K562 (cell line): ENCODE data around the gene RPS28. TPM values are rescaled to one million over a fixed set of nuclear protein-coding genes. Genes with fewer than 3 reads are reported as not detected.

Experiments used
- CAMTA2 ChIP-seq: fragments of 250-450 bp; sonication (Bioruptor Pico); conservative IDR thresholded peaks from 2 replicates; pipeline ENCODE4 v1.5.1; 2022
- CHD2 ChIP-seq: IDR thresholded peaks from 2 replicates; pipeline ENCODE4 v1.6.1; 2011; ENCODE audit warnings: low read depth, low read length
- FOXA1 ChIP-seq: fragments of 450-650 bp; IDR thresholded peaks from 2 replicates; pipeline ENCODE4 v1.6.1; 2016; ENCODE audit warnings: mild to moderate bottlenecking, borderline replicate concordance
- MAFF ChIP-seq: IDR thresholded peaks from 2 replicates; pipeline ENCODE4 v1.6.1; 2012; ENCODE audit warnings: low read length, improper control_type of control experiment
- NCOA4 ChIP-seq: fragments of 450-650 bp; IDR thresholded peaks from 2 replicates; pipeline ENCODE4 v1.6.1; 2018; ENCODE audit warnings: mild to moderate bottlenecking; ENCODE audit not compliant: partially characterized antibody
- PCBP2 ChIP-seq: fragments of 200-400 bp; formaldehyde crosslinking; IDR thresholded peaks from 2 replicates; pipeline ENCODE4 v1.6.1; 2018; ENCODE audit warnings: low read length, low read depth, mild to moderate bottlenecking, moderate library complexity; ENCODE audit not compliant: poor library complexity, severe bottlenecking
- TAF9B ChIP-seq: fragments of 450-650 bp; IDR thresholded peaks from 2 replicates; pipeline ENCODE4 v1.6.1; 2018; ENCODE audit warnings: mild to moderate bottlenecking; ENCODE audit not compliant: partially characterized antibody
- TCFL5 ChIP-seq: fragments of 250-450 bp; sonication (Bioruptor Pico); conservative IDR thresholded peaks from 2 replicates; pipeline ENCODE4 v1.6.1; 2021; ENCODE audit warnings: mild to moderate bottlenecking, moderate library complexity, matching md5 sums
- YY1 ChIP-seq, 3 experiments: IDR thresholded peaks; 2 replicates each; pipeline ENCODE4 v1.6.1; 2011; ENCODE audit warnings: low read length in 2 of 3, mild to moderate bottlenecking in 2 of 3, moderate library complexity in 2 of 3, borderline replicate concordance in 1 of 3, control low read depth in 1 of 3, low read depth in 1 of 3; ENCODE audit not compliant: insufficient read depth in 3 of 3, insufficient replicate concordance in 2 of 3, control insufficient read depth in 1 of 3, insufficient read length in 1 of 3; ENCODE audit errors: extremely low read depth in 1 of 3
- ZNF311 ChIP-seq: fragments of 250-450 bp; sonication (Bioruptor Pico); IDR thresholded peaks from 2 replicates; pipeline ENCODE4 v1.4.0; 2020; ENCODE audit warnings: mild to moderate bottlenecking, moderate library complexity
- ZNF354B ChIP-seq: fragments of 250-450 bp; sonication (Bioruptor Pico); IDR thresholded peaks from 2 replicates; pipeline ENCODE4 v1.4.0; 2020
- ZNF398 ChIP-seq: fragments of 250-450 bp; sonication (Bioruptor Pico); IDR thresholded peaks from 2 replicates; pipeline ENCODE4 v1.8.0; 2021; ENCODE audit warnings: moderate library complexity, mild to moderate bottlenecking, inconsistent platforms
- ZNF407 ChIP-seq: fragments of 450-650 bp; IDR thresholded peaks from 2 replicates; pipeline ENCODE4 v1.6.1; 2016; ENCODE audit warnings: low read depth
- ZNF740 ChIP-seq, 3 experiments: fragments of 200-800 bp in 1 of 3; sonication (Bioruptor generic) in 1 of 3; sonication (generic) in 1 of 3; formaldehyde crosslinking in 1 of 3; IDR thresholded peaks; 2 replicates each; pipeline versions ENCODE4 v1.6.1 to v1.8.0; 2016 to 2022; ENCODE audit warnings: mild to moderate bottlenecking in 2 of 3, missing compliant biosample characterization in 2 of 3, missing genetic modification characterization in 2 of 3, missing genetic modification reagents in 1 of 3
- ZZZ3 ChIP-seq: fragments of 450-650 bp; IDR thresholded peaks from 2 replicates; pipeline ENCODE4 v1.6.1; 2016; ENCODE audit warnings: antibody characterized with exemption, mild to moderate bottlenecking, moderate library complexity
- polyA plus RNA-seq, 8 experiments: library from polyadenylated mRNA; depleted of rRNA in 4 of 8; stranded (reverse) in 5 of 8; unstranded in 3 of 8; fragments of >200 nt; fragmentation: Nextera tagmentation in 2 of 8; fragmentation: Illumina TruSeq in 1 of 8; extraction: Ambion mirVana in 2 of 8; extraction: Trizol in 1 of 8; gene quantifications; 2 replicates each; pipeline versions ENCODE4 v1.2.1 to v1.2.3, GENCODE V29; 2011 to 2014; ENCODE audit warnings: inconsistent platforms in 1 of 8, missing spikeins in 1 of 8
- total RNA-seq, 7 experiments: library from RNA; depleted of rRNA in 6 of 7; stranded (reverse); fragments of >200 nt in 6 of 7; fragmentation: Illumina TruSeq in 2 of 7; extraction: Trizol in 2 of 7; gene quantifications; 2 replicates each; pipeline versions ENCODE4 v1.2.1 to v1.2.3, GENCODE V29; 2011 to 2021; ENCODE audit warnings: low replicate concordance in 1 of 7

Gene RPS28
- total and polyA plus RNA-seq, 9 of the 15 experiments (the other 6 are each of a cell fraction or from before 2014, with no cell fraction given): 165 to 2,827 (median 1,303) TPM

GRCh38 chr19:8307965-8308866 lies 13.1 kb upstream of the RPS28 start, which contains the start of gene CD320 (continued):
- no peak for TF ChIP-seq PCBP2
- peak; percentile 93 for TF ChIP-seq CHD2
- no peak for TF ChIP-seq CAMTA2
- TF ChIP-seq ZZZ3: no peak
- no peak for TF ChIP-seq FOXA1
- no peak for TF ChIP-seq ZNF407
- no peak for TF ChIP-seq NCOA4
- no peak for TF ChIP-seq TAF9B
- no peak for TF ChIP-seq TCFL5
- TF ChIP-seq MAFF: no peak; the same call in 1 of the 2 replicates
- peak in 2 of 3 experiments; percentile 64 to 66 for TF ChIP-seq YY1 (IDR thresholded peaks at IDR 0.05; ENCODE audit: borderline replicate concordance in 1 of 3, control insufficient read depth in 1 of 3, extremely low read depth in 1 of 3, insufficient read depth in 3 of 3, insufficient read length in 1 of 3, insufficient replicate concordance in 2 of 3, low read depth in 1 of 3, low read length in 2 of 3)
- TF ChIP-seq ZNF398 (CRISPR knock-in tag): no peak
- TF ChIP-seq ZNF311 (CRISPR knock-in tag): no peak
- peak; percentile 36; the same call in 1 of the 2 replicates for TF ChIP-seq ZNF740 (CRISPR knock-in tag; IDR thresholded peaks at IDR 0.05)
- TF ChIP-seq ZNF740 (tag; IDR thresholded peaks at IDR 0.05): no peak
- TF ChIP-seq ZNF354B (CRISPR knock-in tag): no peak
